Measurements from ENCODE around the gene MMP23B.

The MMP23B gene

GRCh38 chr1:1605724-1606123, 26.2 kb upstream of the MMP23B start:
- Histone ChIP-seq H3K36me3 (ENCODE audit: insufficient read depth) (no peaks in the 10 kb centered on the region), H3K27ac (no peak overlapping the region), H3K4me1 (ENCODE audit: low read depth, poor library complexity, severe bottlenecking) (peaks cover 41% of the 10 kb centered on the region), H3K27me3 (ENCODE audit: insufficient read depth, low read depth) (0 out of 2 replicates have a peak, but pooled peaks cover 3% of the 10 kb centered on the region), H3K4me3 (IDR thresholded peaks at IDR 0.05; ENCODE audit: insufficient read depth, low read depth, low read length) (no peak overlapping the region), H3K9ac (no peak overlapping the region), H3K79me2 (ENCODE audit: insufficient read depth, low read depth) (no peaks in the 10 kb centered on the region), H4K20me1 (ENCODE audit: insufficient read depth) (no peaks in the 10 kb centered on the region), H2AFZ (ENCODE audit: low read depth) (no peak overlapping the region), H3K4me2 (no peak overlapping the region)
- no peak for TF ChIP-seq CTCF (conservative IDR thresholded peaks at IDR 0.05; ENCODE audit: low read depth, low read length)

- no peaks in the 10 kb centered on the region for H4K20me1 ChIP-seq (ENCODE audit: insufficient read depth)
- TF ChIP-seq CTCF (conservative IDR thresholded peaks at IDR 0.05; ENCODE audit: low read depth, low read length) = no peak
- H3K9ac ChIP-seq = no peak overlapping the region
- H3K79me2 ChIP-seq (ENCODE audit: insufficient read depth, low read depth) = no peaks in the 10 kb centered on the region
- no peaks in the 10 kb centered on the region for H3K36me3 ChIP-seq (ENCODE audit: insufficient read depth)
- no peak overlapping the region for H3K27ac ChIP-seq
- H3K4me2 ChIP-seq = no peak overlapping the region
- H2AFZ ChIP-seq (ENCODE audit: low read depth) = no peak overlapping the region
- 0 out of 2 replicates have a peak, but pooled peaks cover 3% of the 10 kb centered on the region for H3K27me3 ChIP-seq (ENCODE audit: insufficient read depth, low read depth)
- no peak overlapping the region for H3K4me3 ChIP-seq (IDR thresholded peaks at IDR 0.05; ENCODE audit: insufficient read depth, low read depth, low read length)
- H3K4me1 ChIP-seq (ENCODE audit: low read depth, poor library complexity, severe bottlenecking) = peaks cover 46% of the 10 kb centered on the region
Observed at GRCh38 chr1:1606232-1606631, 25.7 kb upstream of the MMP23B start.

GRCh38 chr1:1609822-1610485, 22.0 kb upstream of the MMP23B start:
- Histone ChIP-seq H4K20me1 (ENCODE audit: insufficient read depth) (no peaks in the 10 kb centered on the region), H3K4me1 (ENCODE audit: low read depth, poor library complexity, severe bottlenecking) (peaks cover 30% of the 10 kb centered on the region), H3K27me3 (ENCODE audit: insufficient read depth, low read depth) (no peaks in the 10 kb centered on the region), H3K79me2 (ENCODE audit: insufficient read depth, low read depth) (no peaks in the 10 kb centered on the region), H3K36me3 (ENCODE audit: insufficient read depth) (no peaks in the 10 kb centered on the region), H3K4me2 (peak overlapping the region; percentile 43; the same call in 1 of the 2 replicates), H3K4me3 (IDR thresholded peaks at IDR 0.05; ENCODE audit: insufficient read depth, low read depth, low read length) (peak overlapping the region; percentile 49), H3K27ac (peak overlapping the region; percentile 17; the same call in 1 of the 2 replicates), H3K9ac (peak overlapping the region; percentile 20; the same call in 1 of the 2 replicates), H2AFZ (ENCODE audit: low read depth) (peak overlapping the region; percentile 55)
- TF ChIP-seq CTCF (conservative IDR thresholded peaks at IDR 0.05; ENCODE audit: low read depth, low read length) = no peak

- H2AFZ ChIP-seq (ENCODE audit: low read depth) = no peak overlapping the region
- no peaks in the 10 kb centered on the region for H4K20me1 ChIP-seq (ENCODE audit: insufficient read depth)
- TF ChIP-seq CTCF (conservative IDR thresholded peaks at IDR 0.05; ENCODE audit: low read depth, low read length) = no peak
- no peaks in the 10 kb centered on the region for H3K36me3 ChIP-seq (ENCODE audit: insufficient read depth)
- H3K4me2 ChIP-seq = peak overlapping the region; percentile 43; the same call in 1 of the 2 replicates
- H3K27me3 ChIP-seq (ENCODE audit: insufficient read depth, low read depth) = no peaks in the 10 kb centered on the region
- peak overlapping the region; percentile 20; the same call in 1 of the 2 replicates for H3K9ac ChIP-seq
- H3K4me3 ChIP-seq (IDR thresholded peaks at IDR 0.05; ENCODE audit: insufficient read depth, low read depth, low read length) = peak overlapping the region; percentile 49
- H3K4me1 ChIP-seq (ENCODE audit: low read depth, poor library complexity, severe bottlenecking) = peaks cover 30% of the 10 kb centered on the region
- H3K27ac ChIP-seq = no peak overlapping the region; the same call in 1 of the 2 replicates
- no peaks in the 10 kb centered on the region for H3K79me2 ChIP-seq (ENCODE audit: insufficient read depth, low read depth)
Observed at GRCh38 chr1:1610796-1611195, 21.2 kb upstream of the MMP23B start.
